Stimulated activated effector memory CD8-positive, alpha-beta T cell treated with anti-CD3 and anti-CD28 coated beads, Interleukin-12 subunit alpha, Interleukin-12 subunit beta, amount 100 ng/mL, for 72 hours (primary cell): Measurements from ENCODE around the gene ZFP90.
A peak's percentile ranks its signal among the peaks of the same experiment; 100 is the strongest.
"Not testable (repeated sequence)": the region's sequence is repeated elsewhere in the genome, so short reads cannot be mapped to it uniquely, and the experiment has no call there.

Experiments used
- ATAC-seq: fragments of 150-1000 bp; cut with Tn5 transposase; 2 replicates; pipeline ENCODE4 v1.10.0; 2021
- DNase-seq, 2 donors: peaks; one replicate each; pipeline ENCODE4 v3.0.0; 2021 to 2022; ENCODE audit warnings: low spot score in 2 of 2
- H3K27ac Mint-ChIP-seq: one replicate; pipeline ENCODE4 v1.8.0; 2022; ENCODE audit warnings: mild to moderate bottlenecking, mixed read lengths
- H3K36me3 Mint-ChIP-seq: one replicate; pipeline ENCODE4 v1.8.0; 2022; ENCODE audit warnings: mild to moderate bottlenecking, mixed read lengths
- H3K4me1 Mint-ChIP-seq: one replicate; pipeline ENCODE4 v1.8.0; 2022; ENCODE audit warnings: mixed read lengths
- H3K4me3 Mint-ChIP-seq: one replicate; pipeline ENCODE4 v1.8.0; 2022; ENCODE audit warnings: mild to moderate bottlenecking, mixed read lengths
- H3K9me3 Mint-ChIP-seq: one replicate; pipeline ENCODE4 v1.8.0; 2022; ENCODE audit warnings: mixed read lengths

Gene ZFP90

DNA sequence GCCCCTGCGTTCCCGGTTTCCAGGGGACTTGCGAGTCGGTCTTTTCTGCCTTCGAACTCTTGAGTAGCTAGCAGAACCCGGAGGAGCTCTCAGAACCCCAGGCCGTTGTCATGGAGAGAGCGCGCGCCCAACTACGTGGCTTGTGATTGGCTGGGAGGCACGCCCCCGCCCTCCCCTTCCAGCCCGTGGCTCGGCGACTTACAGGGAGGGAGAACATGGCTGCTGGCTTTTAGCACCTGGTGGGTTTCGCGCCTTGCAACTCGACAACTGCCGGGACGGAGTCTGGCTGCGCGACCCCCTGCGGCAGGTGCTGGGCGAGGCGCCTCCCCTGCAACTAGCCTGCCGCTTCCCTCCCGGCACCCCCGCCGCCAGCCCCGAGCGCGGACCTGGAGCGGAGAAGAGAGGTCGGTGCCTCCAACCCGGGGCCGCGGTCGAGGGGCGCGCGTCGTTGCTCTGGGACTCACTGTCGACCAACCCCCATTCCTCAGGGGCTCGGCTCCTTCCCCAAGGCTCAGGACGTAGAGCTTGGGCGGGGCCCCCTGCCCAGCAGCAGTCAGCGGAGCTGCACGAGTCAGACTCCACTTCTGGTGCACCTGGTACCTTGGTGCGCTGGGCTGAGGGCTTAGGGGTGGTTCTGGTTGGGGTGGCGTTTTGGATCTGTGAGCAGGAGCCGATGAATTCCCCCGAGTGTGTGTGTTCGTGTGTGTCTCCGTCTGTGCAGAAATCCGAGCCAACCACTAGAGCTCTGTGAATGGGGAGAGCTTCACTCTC, 9.0 kb upstream of the ZFP90 start:
- Mint-ChIP-seq H3K4me3 (peak overlapping the region; percentile 88), H3K4me1 (peaks cover 18% of the 10 kb centered on the region), H3K9me3 (no peaks in the 10 kb centered on the region), H3K36me3 (peaks cover 14% of the 10 kb centered on the region), H3K27ac (peak overlapping the region; percentile 74)
- ATAC-seq, result peak; percentile 94
- peak; percentile 69 to 90 for DNase-seq

DNA sequence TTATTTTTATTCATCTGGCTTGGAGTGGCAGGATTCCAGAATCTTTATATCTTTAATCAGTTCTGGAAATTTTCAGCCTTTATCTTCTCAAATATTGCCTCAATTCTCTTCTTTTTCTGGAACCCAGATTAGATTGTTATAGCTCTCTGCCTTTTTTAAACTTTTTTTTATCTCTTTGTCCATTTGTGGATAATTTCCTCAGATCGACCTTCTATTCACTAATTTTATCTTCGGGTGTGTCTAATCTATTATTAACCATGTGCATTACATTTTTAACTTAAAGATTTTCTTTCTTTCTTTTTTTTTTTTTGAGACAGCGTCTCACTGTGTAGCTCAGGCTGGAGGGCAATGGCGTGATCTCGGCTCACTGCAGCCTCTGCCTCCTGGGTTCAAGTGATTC, 5.2 kb upstream of the ZFP90 start:
- Mint-ChIP-seq H3K4me3 (no peak overlapping the region), H3K36me3 (peaks cover 12% of the 10 kb centered on the region), H3K27ac (no peak overlapping the region), H3K4me1 (peaks cover 15% of the 10 kb centered on the region), H3K9me3 (no peaks in the 10 kb centered on the region)
- ATAC-seq, result no peak
- no peak for DNase-seq

DNA sequence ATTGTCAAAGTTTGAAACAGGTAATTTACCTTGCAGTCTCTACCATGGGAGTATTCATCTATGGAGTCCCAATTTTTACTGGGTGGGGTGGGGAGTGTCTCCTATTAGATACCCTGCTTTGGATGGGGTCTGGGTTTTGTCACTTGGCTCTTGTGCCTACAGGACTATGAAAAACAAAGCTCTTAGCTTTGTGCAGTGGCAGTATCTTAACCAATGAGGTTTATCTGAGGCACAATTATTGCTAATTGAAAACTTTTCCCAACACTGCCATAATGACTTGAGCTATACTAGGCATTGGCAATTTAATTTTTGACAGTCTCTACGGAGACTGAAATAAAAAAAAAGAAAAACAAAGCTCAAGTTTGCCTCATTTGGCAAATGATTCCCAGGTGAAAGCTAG, 3.8 kb upstream of the ZFP90 start:
- no peaks in the 10 kb centered on the region for H3K9me3 Mint-ChIP-seq

GRCh38 chr16:68539711-68540239, 684 bp downstream of the ZFP90 start:
- H3K36me3 Mint-ChIP-seq, result peaks cover 57% of the 10 kb centered on the region
- DNase-seq, result peak; percentile 13 to 58
- peak overlapping the region; percentile 99 for H3K27ac Mint-ChIP-seq
- H3K4me3 Mint-ChIP-seq, result peak overlapping the region; percentile 98
- H3K9me3 Mint-ChIP-seq, result peaks cover 3% of the 10 kb centered on the region
- peaks cover 27% of the 10 kb centered on the region for H3K4me1 Mint-ChIP-seq
- peak; percentile 56 for ATAC-seq

More for the DNA sequence above, 3.8 kb upstream of the ZFP90 start:
- H3K4me1 Mint-ChIP-seq, result peaks cover 14% of the 10 kb centered on the region
- H3K36me3 Mint-ChIP-seq, result peaks cover 22% of the 10 kb centered on the region
- no peak for ATAC-seq
- no peak for DNase-seq
- H3K4me3 Mint-ChIP-seq, result no peak overlapping the region
- no peak overlapping the region for H3K27ac Mint-ChIP-seq

DNA sequence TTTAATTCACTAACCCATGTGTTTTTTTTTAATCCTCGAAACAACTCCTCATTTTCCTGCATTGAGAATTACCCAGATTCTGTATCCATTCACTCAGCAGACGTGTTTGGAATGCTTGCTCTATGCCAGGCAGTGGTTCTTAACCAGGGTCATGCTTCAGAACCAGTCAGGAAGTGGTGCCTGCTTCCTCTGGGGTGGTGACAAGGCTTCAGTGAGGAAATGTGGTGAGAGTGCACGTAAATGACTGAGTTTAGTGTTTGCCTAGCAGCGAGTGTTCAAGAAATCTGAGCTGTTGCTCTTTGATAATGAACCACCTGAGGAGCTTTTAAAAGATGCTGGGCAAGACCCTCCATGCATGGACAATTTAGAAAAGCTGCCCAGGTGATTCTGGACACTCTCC, 9.9 kb downstream of the ZFP90 start:
- Mint-ChIP-seq H3K9me3 (peaks cover 18% of the 10 kb centered on the region), H3K4me1 (peaks cover 25% of the 10 kb centered on the region), H3K36me3 (peaks cover 99% of the 10 kb centered on the region), H3K4me3 (peak overlapping the region; percentile 56), H3K27ac (peak overlapping the region; percentile 92)
- ATAC-seq (peak; percentile 96), DNase-seq (no peak)

- H3K27ac Mint-ChIP-seq, result peak overlapping the region; percentile 32
- peaks cover 37% of the 10 kb centered on the region for H3K9me3 Mint-ChIP-seq
- no peak for ATAC-seq
- H3K4me1 Mint-ChIP-seq, result peaks cover 19% of the 10 kb centered on the region
- peaks cover 94% of the 10 kb centered on the region for H3K36me3 Mint-ChIP-seq
- no peak overlapping the region for H3K4me3 Mint-ChIP-seq
- DNase-seq, result no peak
Observed at GRCh38 chr16:68553186-68553585, 14.1 kb downstream of the ZFP90 start.

- H3K4me3 Mint-ChIP-seq, DNase-seq, H3K27ac Mint-ChIP-seq, H3K4me1 Mint-ChIP-seq, ATAC-seq: not testable (repeated sequence)
- Mint-ChIP-seq H3K9me3 (peaks cover 44% of the 10 kb centered on the region), H3K36me3 (peaks cover 87% of the 10 kb centered on the region)
Observed at GRCh38 chr16:68560341-68560740, 21.2 kb downstream of the ZFP90 start.

- peaks cover 45% of the 10 kb centered on the region for H3K9me3 Mint-ChIP-seq
- no peaks in the 10 kb centered on the region for H3K4me1 Mint-ChIP-seq
- ATAC-seq (no peak), DNase-seq (no peak)
- H3K36me3 Mint-ChIP-seq, result peaks cover 58% of the 10 kb centered on the region
- no peak overlapping the region for H3K4me3 Mint-ChIP-seq
- H3K27ac Mint-ChIP-seq, result no peak overlapping the region
Observed at GRCh38 chr16:68563631-68564381, 24.7 kb downstream of the ZFP90 start.

DNA sequence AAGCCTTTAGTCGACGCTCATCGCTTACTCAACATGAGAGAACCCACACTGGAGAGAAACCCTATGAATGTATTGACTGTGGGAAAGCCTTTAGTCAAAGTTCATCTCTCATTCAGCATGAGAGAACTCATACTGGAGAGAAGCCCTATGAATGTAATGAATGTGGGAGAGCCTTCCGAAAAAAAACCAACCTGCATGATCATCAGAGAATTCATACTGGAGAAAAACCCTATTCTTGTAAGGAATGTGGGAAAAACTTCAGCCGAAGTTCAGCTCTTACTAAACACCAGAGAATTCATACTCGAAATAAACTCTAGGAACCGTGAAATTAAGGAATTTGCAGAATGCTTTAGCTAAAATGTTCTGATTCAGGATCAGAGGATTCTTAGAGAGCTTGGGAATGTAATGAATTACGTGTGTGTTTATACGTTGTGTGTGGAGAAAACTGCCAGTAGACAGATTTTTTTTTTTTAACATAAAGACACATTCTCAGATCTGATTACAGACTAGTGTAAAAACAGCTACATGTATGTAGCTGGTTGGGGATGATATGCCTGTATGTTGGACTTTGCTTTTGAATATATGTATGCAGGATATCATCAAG, 25.4 kb downstream of the ZFP90 start:
- no peak overlapping the region for H3K4me3 Mint-ChIP-seq
- no peak overlapping the region for H3K27ac Mint-ChIP-seq
- no peak for ATAC-seq
- DNase-seq, result no peak
- peaks cover 56% of the 10 kb centered on the region for H3K36me3 Mint-ChIP-seq
- H3K4me1 Mint-ChIP-seq, result no peaks in the 10 kb centered on the region
- peaks cover 42% of the 10 kb centered on the region for H3K9me3 Mint-ChIP-seq

DNA sequence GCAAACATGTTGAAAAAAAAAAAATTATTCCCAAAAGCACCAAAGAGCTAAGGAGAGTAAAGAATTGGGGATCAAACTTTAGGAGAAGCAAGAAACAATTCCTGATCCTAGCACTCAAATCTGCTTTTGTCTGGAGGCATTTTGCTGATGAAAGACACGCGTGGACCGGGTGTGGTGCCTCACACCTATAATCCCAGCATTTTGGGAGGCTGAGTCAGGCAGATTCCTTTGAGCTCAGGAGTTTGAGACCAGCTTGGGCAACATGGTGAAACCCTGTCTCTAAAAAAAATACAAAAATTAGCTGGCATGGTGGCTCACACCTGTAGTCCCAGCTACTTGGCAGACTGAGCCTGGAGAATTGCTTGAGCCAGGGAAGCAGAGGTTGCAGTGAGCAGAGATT, 35.4 kb downstream of the ZFP90 start:
- H3K4me3 Mint-ChIP-seq, result no peak overlapping the region
- H3K36me3 Mint-ChIP-seq, result peaks cover 6% of the 10 kb centered on the region
- no peak for ATAC-seq
- no peak overlapping the region for H3K27ac Mint-ChIP-seq
- no peaks in the 10 kb centered on the region for H3K4me1 Mint-ChIP-seq
- DNase-seq, result no peak
- H3K9me3 Mint-ChIP-seq, result peaks cover 28% of the 10 kb centered on the region

- Mint-ChIP-seq H3K4me1 (no peaks in the 10 kb centered on the region), H3K4me3 (no peak overlapping the region), H3K27ac (no peak overlapping the region), H3K36me3 (peaks cover 6% of the 10 kb centered on the region), H3K9me3 (peaks cover 23% of the 10 kb centered on the region)
- ATAC-seq, result no peak
- no peak for DNase-seq
Observed at GRCh38 chr16:68575082-68575481, 36.0 kb downstream of the ZFP90 start.

DNA sequence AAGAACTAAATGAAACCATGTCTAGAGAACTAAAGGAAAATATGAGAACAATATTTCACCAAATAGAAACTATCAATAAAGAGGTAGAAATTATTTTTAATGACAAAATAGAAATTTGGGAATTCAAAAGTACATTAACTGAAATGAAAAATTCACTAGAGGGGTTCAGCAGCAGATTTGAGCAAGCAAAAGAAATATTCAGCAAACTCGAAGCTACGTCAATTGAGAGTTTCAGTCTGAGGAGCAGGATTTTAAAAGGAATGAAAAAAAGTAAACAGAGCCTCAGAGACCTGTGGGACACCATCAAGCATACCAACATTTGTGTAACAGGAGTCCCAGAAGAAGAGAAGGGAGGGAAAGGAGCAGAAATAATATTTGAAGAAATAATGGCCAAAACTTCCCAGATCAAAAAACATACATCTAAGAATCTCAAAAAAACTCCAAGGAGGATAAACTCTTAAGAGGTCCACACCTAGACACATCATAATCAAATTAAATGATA, 38.3 kb downstream of the ZFP90 start:
- Mint-ChIP-seq H3K27ac (no peak overlapping the region), H3K9me3 (peaks cover 17% of the 10 kb centered on the region), H3K4me1 (no peaks in the 10 kb centered on the region), H3K36me3 (peaks cover 4% of the 10 kb centered on the region), H3K4me3 (no peak overlapping the region)
- DNase-seq (no peak), ATAC-seq (no peak)

- ATAC-seq (peak; percentile 84), DNase-seq (peak; percentile 44 to 81)
- H3K9me3 Mint-ChIP-seq, result peaks cover 8% of the 10 kb centered on the region
- no peak overlapping the region for H3K4me3 Mint-ChIP-seq
- no peaks in the 10 kb centered on the region for H3K4me1 Mint-ChIP-seq
- no peaks in the 10 kb centered on the region for H3K36me3 Mint-ChIP-seq
- H3K27ac Mint-ChIP-seq, result no peak overlapping the region
Observed at GRCh38 chr16:68590201-68590994, 51.3 kb downstream of the ZFP90 start.

- DNase-seq (no peak), ATAC-seq (no peak)
- H3K9me3 Mint-ChIP-seq, result peaks cover 8% of the 10 kb centered on the region
- H3K36me3 Mint-ChIP-seq, result no peaks in the 10 kb centered on the region
- H3K27ac Mint-ChIP-seq, result no peak overlapping the region
- no peaks in the 10 kb centered on the region for H3K4me1 Mint-ChIP-seq
- no peak overlapping the region for H3K4me3 Mint-ChIP-seq
Observed at GRCh38 chr16:68592466-68593337, 53.6 kb downstream of the ZFP90 start.
